Measurements from ENCODE around the gene NTHL1.

NTHL1 gene

GRCh38 chr16:2003827-2004641 is 43.6 kb downstream of the NTHL1 start:
- peaks cover 86% of the 10 kb centered on the region for H3K36me3 Mint-ChIP-seq (ENCODE audit: low read depth)
- H3K4me3 Mint-ChIP-seq, result peak overlapping the region; percentile 5
- H3K9me3 Mint-ChIP-seq, result no peaks in the 10 kb centered on the region
- H3K27me3 Mint-ChIP-seq, result peaks cover 2% of the 10 kb centered on the region
- H3K27ac Mint-ChIP-seq, result peak overlapping the region; percentile 40
- peaks cover 63% of the 10 kb centered on the region for H3K4me1 Mint-ChIP-seq (ENCODE audit: low read depth)
- intact Hi-C loops (cut with micrococcal nuclease), result loop anchor here (1.0 kb wide), 1 partner anchor 149 kb away; no protein-coding TSS in a partner anchor

- intact Hi-C loops (cut with micrococcal nuclease), result no loop called here
Measured at GRCh38 chr16:2003231-2003826, 44.3 kb downstream of the NTHL1 start.

GRCh38 chr16:2002406-2003230 is 45.0 kb downstream of the NTHL1 start:
- Mint-ChIP-seq H3K36me3 (ENCODE audit: low read depth) (peaks cover 90% of the 10 kb centered on the region), H3K27me3 (peaks cover 2% of the 10 kb centered on the region), H3K9me3 (no peaks in the 10 kb centered on the region), H3K4me1 (ENCODE audit: low read depth) (peaks cover 49% of the 10 kb centered on the region), H3K4me3 (no peak overlapping the region), H3K27ac (no peak overlapping the region)
- intact Hi-C loops (cut with micrococcal nuclease), result no loop called here

More at GRCh38 chr16:2003231-2003826, 44.3 kb downstream of the NTHL1 start:
- no peaks in the 10 kb centered on the region for H3K9me3 Mint-ChIP-seq
- no peak overlapping the region for H3K4me3 Mint-ChIP-seq
- no peak overlapping the region for H3K27ac Mint-ChIP-seq
- peaks cover 56% of the 10 kb centered on the region for H3K4me1 Mint-ChIP-seq (ENCODE audit: low read depth)
- H3K36me3 Mint-ChIP-seq (ENCODE audit: low read depth), result peaks cover 90% of the 10 kb centered on the region
- H3K27me3 Mint-ChIP-seq, result peaks cover 2% of the 10 kb centered on the region

- Mint-ChIP-seq H3K4me3 (no peak overlapping the region), H3K27ac (no peak overlapping the region), H3K27me3 (peaks cover 2% of the 10 kb centered on the region), H3K4me1 (ENCODE audit: low read depth) (peaks cover 40% of the 10 kb centered on the region), H3K36me3 (ENCODE audit: low read depth) (peaks cover 92% of the 10 kb centered on the region), H3K9me3 (no peaks in the 10 kb centered on the region)
- intact Hi-C loops (cut with micrococcal nuclease), result no loop called here
Measured at GRCh38 chr16:2001456-2002355, 45.9 kb downstream of the NTHL1 start.

GRCh38 chr16:2001035-2001434 is 46.6 kb downstream of the NTHL1 start:
- Mint-ChIP-seq H3K27me3 (peaks cover 1% of the 10 kb centered on the region), H3K9me3 (no peaks in the 10 kb centered on the region), H3K4me1 (ENCODE audit: low read depth) (peaks cover 33% of the 10 kb centered on the region), H3K4me3 (no peak overlapping the region), H3K36me3 (ENCODE audit: low read depth) (peaks cover 90% of the 10 kb centered on the region), H3K27ac (no peak overlapping the region)
- intact Hi-C loops (cut with micrococcal nuclease), result no loop called here

GRCh38 chr16:1999866-2000514 is 47.6 kb downstream of the NTHL1 start:
- H3K4me3 Mint-ChIP-seq, result no peak overlapping the region
- H3K27ac Mint-ChIP-seq, result no peak overlapping the region
- peaks cover 81% of the 10 kb centered on the region for H3K36me3 Mint-ChIP-seq (ENCODE audit: low read depth)
- H3K27me3 Mint-ChIP-seq, result no peaks in the 10 kb centered on the region
- H3K4me1 Mint-ChIP-seq (ENCODE audit: low read depth), result peaks cover 23% of the 10 kb centered on the region
- no peaks in the 10 kb centered on the region for H3K9me3 Mint-ChIP-seq
- intact Hi-C loops (cut with micrococcal nuclease), result no loop called here

- intact Hi-C loops (cut with micrococcal nuclease), result no loop called here
- Mint-ChIP-seq H3K4me3 (no peak overlapping the region), H3K27me3 (no peaks in the 10 kb centered on the region), H3K9me3 (no peaks in the 10 kb centered on the region), H3K36me3 (ENCODE audit: low read depth) (peaks cover 74% of the 10 kb centered on the region), H3K27ac (no peak overlapping the region), H3K4me1 (ENCODE audit: low read depth) (peaks cover 14% of the 10 kb centered on the region)
Measured at GRCh38 chr16:1998852-1999801, 48.5 kb downstream of the NTHL1 start.

- Mint-ChIP-seq H3K4me3 (no peak overlapping the region), H3K36me3 (ENCODE audit: low read depth) (peaks cover 72% of the 10 kb centered on the region), H3K27ac (no peak overlapping the region), H3K27me3 (peaks cover 2% of the 10 kb centered on the region), H3K4me1 (ENCODE audit: low read depth) (peaks cover 12% of the 10 kb centered on the region), H3K9me3 (no peaks in the 10 kb centered on the region)
- intact Hi-C loops (cut with micrococcal nuclease), result no loop called here
Measured at GRCh38 chr16:1998360-1998835, 49.2 kb downstream of the NTHL1 start.

- Mint-ChIP-seq H3K4me3 (no peak overlapping the region), H3K4me1 (ENCODE audit: low read depth) (peaks cover 12% of the 10 kb centered on the region), H3K27me3 (peaks cover 9% of the 10 kb centered on the region), H3K36me3 (ENCODE audit: low read depth) (peaks cover 65% of the 10 kb centered on the region), H3K9me3 (no peaks in the 10 kb centered on the region), H3K27ac (no peak overlapping the region)
- intact Hi-C loops (cut with micrococcal nuclease), result no loop called here
Measured at GRCh38 chr16:1997494-1998359, 49.9 kb downstream of the NTHL1 start.

GRCh38 chr16:1993731-1994131 is 53.9 kb downstream of the NTHL1 start:
- Mint-ChIP-seq H3K27ac (peak overlapping the region; percentile 32), H3K9me3 (no peaks in the 10 kb centered on the region), H3K4me3 (no peak overlapping the region), H3K27me3 (peaks cover 38% of the 10 kb centered on the region), H3K4me1 (ENCODE audit: low read depth) (peaks cover 15% of the 10 kb centered on the region), H3K36me3 (ENCODE audit: low read depth) (peaks cover 25% of the 10 kb centered on the region)
- intact Hi-C loops (cut with micrococcal nuclease), result no loop called here

GRCh38 chr16:1992704-1993317 is 54.8 kb downstream of the NTHL1 start:
- H3K4me3 Mint-ChIP-seq, result no peak overlapping the region
- H3K9me3 Mint-ChIP-seq, result no peaks in the 10 kb centered on the region
- peaks cover 15% of the 10 kb centered on the region for H3K4me1 Mint-ChIP-seq (ENCODE audit: low read depth)
- H3K27ac Mint-ChIP-seq, result peak overlapping the region; percentile 32
- H3K36me3 Mint-ChIP-seq (ENCODE audit: low read depth), result peaks cover 17% of the 10 kb centered on the region
- intact Hi-C loops (cut with micrococcal nuclease), result no loop called here
- H3K27me3 Mint-ChIP-seq, result peaks cover 45% of the 10 kb centered on the region
